SK-N-SH (cell line): Measurements from ENCODE around the gene MORC3. TPM values are rescaled to one million over a fixed set of nuclear protein-coding genes. Genes with fewer than 3 reads are reported as not detected.

Experiments used
- CTCF ChIA-PET: fragments of 300-600, 350-600 bp; formaldehyde crosslinking; extraction: SDS; loops from one replicate; lab custom pipeline; 2021; lab: Yijun Ruan, JAX
- POLR2A ChIA-PET: fragments of 350-600 bp; sonication (Branson Sonifier 250); formaldehyde crosslinking; extraction: SDS; loops from one replicate; lab custom pipeline; 2020; ENCODE audit warnings: antibody characterized with exemption, inconsistent platforms; lab: Yijun Ruan, JAX
- DNase-seq: peaks from one replicate; pipeline ENCODE4 v3.0.0; 2012
- H2AFZ ChIP-seq: fragments of 200-600 bp; sonication (generic); 2 replicates; pipeline ENCODE4 v1.8.1; 2016; ENCODE audit warnings: antibody characterized with exemption, mild to moderate bottlenecking, low read depth
- H3F3A ChIP-seq: fragments of 200-600 bp; sonication (generic); replicated peaks from 2 replicates; pipeline ENCODE3; 2016; ENCODE audit warnings: antibody characterized with exemption, mild to moderate bottlenecking; ENCODE audit not compliant: insufficient read depth
- H3K27ac ChIP-seq, 2 experiments: fragments of 200-500 bp in 1 of 2; fragments of 200-600 bp in 1 of 2; sonication (Bioruptor generic) in 1 of 2; sonication (generic), shearing (Covaris generic) in 1 of 2; 2 replicates each; pipeline versions ENCODE4 v1.5.1 to v1.6.1; 2014 to 2016; ENCODE audit warnings: low read depth in 2 of 2, inconsistent platforms in 1 of 2, low read length in 1 of 2, mild to moderate bottlenecking in 1 of 2, mixed read lengths in 1 of 2
- H3K27me3 ChIP-seq: fragments of 200-600 bp; sonication (generic), shearing (Covaris generic); 2 replicates; pipeline ENCODE4 v1.6.1; 2016; ENCODE audit warnings: mixed run types; ENCODE audit not compliant: insufficient read depth
- H3K36me3 ChIP-seq, 2 experiments: fragments of 200-500 bp in 1 of 2; fragments of 200-600 bp in 1 of 2; sonication (Bioruptor generic) in 1 of 2; sonication (generic) in 1 of 2; replicated peaks in 1 of 2; 2 replicates each; pipeline versions ENCODE3 to v1.5.1; 2014 to 2016; ENCODE audit warnings: low read length in 1 of 2, mild to moderate bottlenecking in 1 of 2; ENCODE audit not compliant: insufficient read depth in 2 of 2, control insufficient read depth in 1 of 2
- H3K4me1 ChIP-seq, 2 experiments: fragments of 200-500 bp in 1 of 2; fragments of 200-600 bp in 1 of 2; sonication (Bioruptor generic) in 1 of 2; sonication (generic), shearing (Covaris generic) in 1 of 2; 2 replicates each; pipeline versions ENCODE4 v1.5.1 to v1.6.1; 2014 to 2016; ENCODE audit warnings: low read depth in 1 of 2, low read length in 1 of 2, mixed run types in 1 of 2; ENCODE audit not compliant: insufficient read depth in 2 of 2, control insufficient read depth in 1 of 2
- H3K4me2 ChIP-seq: fragments of 200-600 bp; sonication (generic), shearing (Covaris generic); 2 replicates; pipeline ENCODE4 v1.6.1; 2017; ENCODE audit warnings: mixed run types
- H3K4me3 ChIP-seq, 2 experiments: fragments of 200-500 bp in 1 of 2; fragments of 200-600 bp in 1 of 2; sonication (Bioruptor generic) in 1 of 2; sonication (generic), shearing (Covaris generic) in 1 of 2; 2 replicates each; pipeline versions ENCODE4 v1.5.1 to v1.8.1; 2014 to 2016; ENCODE audit warnings: low read depth in 2 of 2, inconsistent platforms in 1 of 2, low read length in 1 of 2, mild to moderate bottlenecking in 1 of 2, mixed read lengths in 1 of 2, moderate library complexity in 1 of 2
- H3K79me2 ChIP-seq: fragments of 200-600 bp; sonication (generic); 2 replicates; pipeline ENCODE4 v1.8.1; 2017; ENCODE audit warnings: mild to moderate bottlenecking; ENCODE audit not compliant: insufficient read depth
- H3K9ac ChIP-seq: fragments of 200-600 bp; sonication (generic); 2 replicates; pipeline ENCODE4 v1.6.1; 2017; ENCODE audit warnings: mixed run types
- H3K9me2 ChIP-seq: fragments of 200-600 bp; sonication (generic); 2 replicates; pipeline ENCODE4 v1.6.1; 2017; ENCODE audit warnings: mixed run types
- H3K9me3 ChIP-seq: fragments of 200-600 bp; sonication (generic); 2 replicates; pipeline ENCODE4 v1.6.1; 2017; ENCODE audit warnings: mixed run types, mild to moderate bottlenecking, moderate library complexity
- H4K20me1 ChIP-seq: fragments of 200-600 bp; sonication (generic); 2 replicates; pipeline ENCODE4 v1.6.1; 2017; ENCODE audit warnings: mild to moderate bottlenecking, mixed run types; ENCODE audit not compliant: insufficient read depth
- CHD2 ChIP-seq: fragments of 150-350 bp; IDR thresholded peaks from 2 replicates; pipeline ENCODE4 v1.6.1; 2018; ENCODE audit warnings: low read length; ENCODE audit not compliant: partially characterized antibody
- EP300 ChIP-seq, 2 experiments: IDR thresholded peaks; 2 replicates each; pipeline versions ENCODE4 v1.4.0 to v1.6.1; 2012; ENCODE audit warnings: borderline replicate concordance in 1 of 2, low read depth in 1 of 2, low read length in 1 of 2
- FOSL2 ChIP-seq: IDR thresholded peaks from 2 replicates; pipeline ENCODE4 v1.4.0; 2012; ENCODE audit warnings: low read depth, mild to moderate bottlenecking, moderate library complexity, borderline replicate concordance
- FOXJ3 ChIP-seq: sonication (generic); formaldehyde crosslinking; IDR thresholded peaks from 2 replicates; pipeline ENCODE4 v1.5.1; 2020; ENCODE audit warnings: mild to moderate bottlenecking, missing genetic modification reagents
- MAX ChIP-seq: IDR thresholded peaks from 2 replicates; pipeline ENCODE4 v1.4.0; 2012; ENCODE audit warnings: low read depth
- MEF2A ChIP-seq: IDR thresholded peaks from 2 replicates; pipeline ENCODE4 v1.4.0; 2012; ENCODE audit warnings: low read depth, borderline replicate concordance
- NFIC ChIP-seq: IDR thresholded peaks from 2 replicates; pipeline ENCODE4 v1.4.0; 2012; ENCODE audit warnings: borderline replicate concordance
- NRF1 ChIP-seq: IDR thresholded peaks from 2 replicates; pipeline ENCODE4 v1.6.1; 2012; ENCODE audit warnings: low read depth, mild to moderate bottlenecking, low read length
- REST ChIP-seq: IDR thresholded peaks from 2 replicates; pipeline ENCODE4 v1.6.1; 2012; ENCODE audit warnings: mild to moderate bottlenecking, low read depth, low read length, moderate library complexity
- RFX5 ChIP-seq: IDR thresholded peaks from 2 replicates; pipeline ENCODE4 v1.6.1; 2012; ENCODE audit warnings: mild to moderate bottlenecking, improper control_type of control experiment, low read length
- RXRA ChIP-seq: IDR thresholded peaks from 2 replicates; pipeline ENCODE4 v1.4.0; 2012; ENCODE audit warnings: low read depth, mild to moderate bottlenecking, borderline replicate concordance
- SIN3A ChIP-seq: IDR thresholded peaks from 2 replicates; pipeline ENCODE4 v1.6.1; 2012; ENCODE audit warnings: low read depth, mild to moderate bottlenecking, low read length, moderate library complexity, borderline replicate concordance
- TAF1 ChIP-seq: IDR thresholded peaks from 2 replicates; pipeline ENCODE4 v1.6.1; 2012; ENCODE audit warnings: low read depth, mild to moderate bottlenecking, low read length, moderate library complexity, borderline replicate concordance
- YY1 ChIP-seq: IDR thresholded peaks from 2 replicates; pipeline ENCODE4 v1.4.0; 2012; ENCODE audit warnings: low read depth, mild to moderate bottlenecking
- WGBS: methylation state at CpG from one replicate; pipeline ENCODE4 v1.1.6; 2017; ENCODE audit warnings: low lambda C conversion rate; 5-methylcytosine and 5-hydroxymethylcytosine counted together
- polyA plus RNA-seq, 3 experiments: library from polyadenylated mRNA; depleted of rRNA; stranded (reverse); fragments of >200 nt; gene quantifications; 2 replicates each; pipeline ENCODE4 v1.2.3, GENCODE V29; 2012
- TF ChIP-seq, protein P1 (sequence below): IDR thresholded peaks from 2 replicates; pipeline ENCODE4 v1.4.0; 2012; ENCODE audit warnings: low read depth, borderline replicate concordance
- TF ChIP-seq, protein P2 (sequence below): fragments of 150-350 bp; IDR thresholded peaks from 2 replicates; pipeline ENCODE4 v1.6.1; 2017; ENCODE audit warnings: antibody characterized with exemption, low read length, low read depth, borderline replicate concordance

Gene MORC3
- polyA plus RNA-seq, 1 of the 3 experiments (the other 2 are of a cell fraction), result 8.2 TPM

DNA sequence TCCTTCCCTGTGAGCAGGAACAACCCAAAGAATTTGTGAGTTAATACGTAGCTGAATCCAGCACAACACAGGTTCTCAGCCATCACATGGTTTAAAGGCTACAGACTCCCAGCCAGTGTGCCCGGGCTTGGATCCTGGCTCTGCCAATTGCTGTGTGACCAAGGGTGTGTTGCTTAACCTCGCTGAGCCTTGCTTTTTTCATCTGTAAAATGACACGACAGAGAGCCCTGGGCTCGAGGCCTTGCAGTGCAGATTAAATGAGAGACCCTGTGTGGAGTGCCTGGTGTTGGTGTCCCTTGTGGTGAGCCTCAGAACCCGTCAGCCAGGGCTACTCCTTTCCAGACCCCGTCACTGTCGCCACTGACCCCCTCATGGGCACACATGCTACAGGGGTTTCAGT lies 104.6 kb downstream of the MORC3 start:
- no peak for DNase-seq
- no peaks in the 10 kb centered on the region for H3K79me2 ChIP-seq
- no peak overlapping the region for H3K4me2 ChIP-seq
- H3K9me2 ChIP-seq, result no peaks in the 10 kb centered on the region
- H3K9ac ChIP-seq, result no peak overlapping the region
- no peak overlapping the region for H3K4me3 ChIP-seq
- H3K27me3 ChIP-seq, result no peaks in the 10 kb centered on the region
- H3K4me1 ChIP-seq, result peaks cover 6% of the 10 kb centered on the region in 2 experiments; a peak in 2 of 4 replicates
- no peaks in the 10 kb centered on the region for H3K36me3 ChIP-seq
- no peaks in the 10 kb centered on the region for H4K20me1 ChIP-seq
- H3K27ac ChIP-seq, result no peak overlapping the region
- H3K9me3 ChIP-seq, result no peaks in the 10 kb centered on the region
- ChIA-PET CTCF (interaction anchor here (1.0 kb wide), 1 partner anchor 79 kb away, joined by 3 read pairs; no protein-coding TSS in a partner anchor), POLR2A (no interaction called here)
- H2AFZ ChIP-seq, result no peak overlapping the region
- H3F3A ChIP-seq, result peaks cover 12% of the 10 kb centered on the region
- WGBS, result 96% methylated on average over 8 of the region's 8 CpGs
- TF ChIP-seq RFX5 (no peak), EP300 (IDR thresholded peaks at IDR 0.05; ENCODE audit: borderline replicate concordance in 1 of 2, low read depth in 1 of 2, low read length in 1 of 2) (no peak), YY1 (no peak), MAX (no peak), CHD2 (no peak), SIN3A (no peak), NFIC (no peak), TAF1 (no peak), MEF2A (no peak), FOSL2 (no peak), REST (no peak), FOXJ3 (CRISPR knock-in tag) (no peak), NRF1 (no peak), RXRA (no peak)
- TF ChIP-seq, protein P1, sequence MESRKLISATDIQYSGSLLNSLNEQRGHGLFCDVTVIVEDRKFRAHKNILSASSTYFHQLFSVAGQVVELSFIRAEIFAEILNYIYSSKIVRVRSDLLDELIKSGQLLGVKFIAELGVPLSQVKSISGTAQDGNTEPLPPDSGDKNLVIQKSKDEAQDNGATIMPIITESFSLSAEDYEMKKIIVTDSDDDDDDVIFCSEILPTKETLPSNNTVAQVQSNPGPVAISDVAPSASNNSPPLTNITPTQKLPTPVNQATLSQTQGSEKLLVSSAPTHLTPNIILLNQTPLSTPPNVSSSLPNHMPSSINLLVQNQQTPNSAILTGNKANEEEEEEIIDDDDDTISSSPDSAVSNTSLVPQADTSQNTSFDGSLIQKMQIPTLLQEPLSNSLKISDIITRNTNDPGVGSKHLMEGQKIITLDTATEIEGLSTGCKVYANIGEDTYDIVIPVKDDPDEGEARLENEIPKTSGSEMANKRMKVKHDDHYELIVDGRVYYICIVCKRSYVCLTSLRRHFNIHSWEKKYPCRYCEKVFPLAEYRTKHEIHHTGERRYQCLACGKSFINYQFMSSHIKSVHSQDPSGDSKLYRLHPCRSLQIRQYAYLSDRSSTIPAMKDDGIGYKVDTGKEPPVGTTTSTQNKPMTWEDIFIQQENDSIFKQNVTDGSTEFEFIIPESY, result no peak
- TF ChIP-seq, protein P2, sequence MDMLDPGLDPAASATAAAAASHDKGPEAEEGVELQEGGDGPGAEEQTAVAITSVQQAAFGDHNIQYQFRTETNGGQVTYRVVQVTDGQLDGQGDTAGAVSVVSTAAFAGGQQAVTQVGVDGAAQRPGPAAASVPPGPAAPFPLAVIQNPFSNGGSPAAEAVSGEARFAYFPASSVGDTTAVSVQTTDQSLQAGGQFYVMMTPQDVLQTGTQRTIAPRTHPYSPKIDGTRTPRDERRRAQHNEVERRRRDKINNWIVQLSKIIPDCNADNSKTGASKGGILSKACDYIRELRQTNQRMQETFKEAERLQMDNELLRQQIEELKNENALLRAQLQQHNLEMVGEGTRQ, result no peak
